IMR-90 (cell line): Measurements from ENCODE around the gene PPHLN1. TPM values are rescaled to one million over a fixed set of nuclear protein-coding genes. Genes with fewer than 3 reads are reported as not detected.

ENCODE experiments used
- ATAC-seq: fragments of 200-7000 bp; cut with Tn5 transposase; 2 replicates; pipeline ENCODE4 v1.9.1; 2020; ENCODE audit warnings: low read depth, mild to moderate bottlenecking, moderate library complexity
- BruUV-seq: library from RNA; stranded (reverse); fragments of 400-500 nt; replicated peaks from 2 replicates; lab custom pipeline; 2021; lab: Mats Ljungman, UMichigan
- CTCF ChIA-PET: fragments of 300-600 bp; formaldehyde crosslinking; extraction: SDS; loops from one replicate; lab custom pipeline; 2021; ENCODE audit warnings: antibody characterized with exemption; lab: Yijun Ruan, JAX
- POLR2A ChIA-PET: fragments of 300-600 bp; sonication (Branson Sonifier 250); formaldehyde crosslinking; loops from one replicate; lab custom pipeline; 2022; ENCODE audit warnings: antibody characterized with exemption; ENCODE audit not compliant: unreplicated experiment; lab: Charles Lee
- DNase-seq: peaks from one replicate; pipeline ENCODE4 v3.0.0; 2013
- H2AFZ ChIP-seq: replicated peaks from 2 replicates; pipeline ENCODE3; 2013; ENCODE audit warnings: low read length, mild to moderate bottlenecking; ENCODE audit not compliant: poor library complexity
- H2AK5ac ChIP-seq: 2 replicates; pipeline ENCODE4 v1.6.1; 2013; ENCODE audit warnings: low read depth, low read length, inconsistent platforms
- H2AK9ac ChIP-seq: replicated peaks from 2 replicates; pipeline ENCODE3; 2013; ENCODE audit warnings: mild to moderate bottlenecking, low read depth, low read length, moderate library complexity; ENCODE audit not compliant: poor library complexity
- H2BK120ac ChIP-seq: 2 replicates; pipeline ENCODE4 v1.6.1; 2013; ENCODE audit warnings: low read depth, low read length, inconsistent platforms
- H2BK15ac ChIP-seq: 3 replicates; pipeline ENCODE4 v1.6.1; 2013; ENCODE audit warnings: low read depth, low read length, inconsistent platforms
- H2BK20ac ChIP-seq: 2 replicates; pipeline ENCODE4 v1.6.1; 2013; ENCODE audit warnings: low read depth, mild to moderate bottlenecking, inconsistent platforms, low read length, moderate library complexity
- H2BK5ac ChIP-seq: 2 replicates; pipeline ENCODE4 v1.6.1; 2013; ENCODE audit warnings: mild to moderate bottlenecking, low read depth, low read length, inconsistent platforms; ENCODE audit not compliant: poor library complexity, severe bottlenecking
- H3K14ac ChIP-seq: replicated peaks from 2 replicates; pipeline ENCODE4 v1.6.1; 2013; ENCODE audit warnings: low read depth, low read length, inconsistent platforms
- H3K18ac ChIP-seq: 2 replicates; pipeline ENCODE4 v1.6.1; 2013; ENCODE audit warnings: low read depth, low read length, control low read depth
- H3K23ac ChIP-seq: 2 replicates; pipeline ENCODE4 v1.6.1; 2013; ENCODE audit warnings: low read depth, low read length, inconsistent platforms
- H3K27ac ChIP-seq: 2 replicates; pipeline ENCODE4 v1.5.1; 2013; ENCODE audit warnings: mild to moderate bottlenecking, control low read depth, low read length; ENCODE audit not compliant: insufficient read depth
- H3K27me3 ChIP-seq: 2 replicates; pipeline ENCODE4 v1.6.1; 2013; ENCODE audit warnings: low read length; ENCODE audit not compliant: control insufficient read depth, insufficient read depth
- H3K36me3 ChIP-seq: 2 replicates; pipeline ENCODE4 v1.6.1; 2013; ENCODE audit warnings: low read length, mixed read lengths; ENCODE audit not compliant: control insufficient read depth, insufficient read depth
- H3K4ac ChIP-seq: 2 replicates; pipeline ENCODE4 v1.6.1; 2013; ENCODE audit warnings: low read depth, low read length, inconsistent platforms
- H3K4me1 ChIP-seq: 2 replicates; pipeline ENCODE4 v1.6.1; 2013; ENCODE audit warnings: low read length, mixed read lengths; ENCODE audit not compliant: control insufficient read depth, insufficient read depth
- H3K4me2 ChIP-seq: 2 replicates; pipeline ENCODE4 v1.6.1; 2013; ENCODE audit warnings: low read depth, mild to moderate bottlenecking, control low read depth, low read length, moderate library complexity
- H3K4me3 ChIP-seq: 2 replicates; pipeline ENCODE4 v1.5.1; 2013; ENCODE audit warnings: low read depth, mild to moderate bottlenecking, control low read depth, low read length, moderate library complexity; ENCODE audit not compliant: insufficient read depth
- H3K56ac ChIP-seq: 2 replicates; pipeline ENCODE4 v1.6.1; 2013; ENCODE audit warnings: low read length, inconsistent platforms; ENCODE audit not compliant: insufficient read depth; ENCODE audit errors: extremely low read depth
- H3K79me1 ChIP-seq, 2 experiments: 2 replicates each; pipeline ENCODE4 v1.6.1; 2013; ENCODE audit warnings: low read length in 2 of 2, inconsistent platforms in 1 of 2, low read depth in 1 of 2
- H3K9ac ChIP-seq: 2 replicates; pipeline ENCODE4 v1.6.1; 2013; ENCODE audit warnings: low read depth, low read length, control low read depth
- H3K9me1 ChIP-seq: 2 replicates; pipeline ENCODE4 v1.6.1; 2013; ENCODE audit warnings: low read length, inconsistent platforms; ENCODE audit not compliant: insufficient read depth
- H3K9me3 ChIP-seq: 2 replicates; pipeline ENCODE4 v1.6.1; 2013; ENCODE audit warnings: low read length; ENCODE audit not compliant: control insufficient read depth, insufficient read depth
- H4K20me1 ChIP-seq: 2 replicates; pipeline ENCODE4 v1.6.1; 2013; ENCODE audit warnings: low read length, inconsistent platforms; ENCODE audit not compliant: insufficient read depth
- H4K5ac ChIP-seq: 2 replicates; pipeline ENCODE4 v1.6.1; 2013; ENCODE audit warnings: mild to moderate bottlenecking, low read depth, low read length, control low read depth
- H4K8ac ChIP-seq, 2 experiments: 2 replicates each; pipeline ENCODE4 v1.6.1; 2013; ENCODE audit warnings: low read depth in 2 of 2, low read length in 2 of 2, control low read depth in 1 of 2, inconsistent platforms in 1 of 2
- H4K91ac ChIP-seq: 2 replicates; pipeline ENCODE4 v1.6.1; 2013; ENCODE audit warnings: low read depth, low read length, inconsistent platforms; ENCODE audit not compliant: insufficient read depth
- CHD1 ChIP-seq: IDR thresholded peaks from 2 replicates; pipeline ENCODE4 v1.6.1; 2012; ENCODE audit warnings: low read depth, low read length, improper control_type of control experiment
- MAFK ChIP-seq: IDR thresholded peaks from 2 replicates; pipeline ENCODE4 v1.6.1; 2012; ENCODE audit warnings: low read depth, low read length, improper control_type of control experiment
- MAZ ChIP-seq: IDR thresholded peaks from 2 replicates; pipeline ENCODE4 v1.6.1; 2012; ENCODE audit warnings: low read depth, mild to moderate bottlenecking, low read length, improper control_type of control experiment, moderate library complexity, borderline replicate concordance
- MXI1 ChIP-seq: IDR thresholded peaks from 2 replicates; pipeline ENCODE4 v1.6.1; 2012; ENCODE audit warnings: low read depth, mild to moderate bottlenecking, low read length, moderate library complexity, borderline replicate concordance
- NFE2L2 ChIP-seq: fragments of 150-350 bp; IDR thresholded peaks from 2 replicates; pipeline ENCODE4 v1.6.1; 2016; ENCODE audit warnings: low read depth, mild to moderate bottlenecking, low read length
- RAD21 ChIP-seq: IDR thresholded peaks from 2 replicates; pipeline ENCODE4 v1.6.1; 2012; ENCODE audit warnings: low read length, improper control_type of control experiment
- RFX5 ChIP-seq: IDR thresholded peaks from 2 replicates; pipeline ENCODE4 v1.8.0; 2012; ENCODE audit warnings: low read depth, mild to moderate bottlenecking, low read length, moderate library complexity
- SMC3 ChIP-seq: fragments of 150-350 bp; IDR thresholded peaks from 2 replicates; pipeline ENCODE4 v1.6.1; 2016; ENCODE audit warnings: low read depth, mild to moderate bottlenecking, antibody characterized with exemption, low read length, moderate library complexity
- WGBS, 2 experiments: methylation state at CpG; one replicate each; pipeline versions ENCODE4 v1.1.5 to v1.1.7; 2013; ENCODE audit warnings: missing lambda C conversion rate in 2 of 2; ENCODE audit not compliant: insufficient read length in 1 of 2; ENCODE audit errors: extremely low coverage in 2 of 2; 5-methylcytosine and 5-hydroxymethylcytosine counted together
- dilution Hi-C: fragments of 300-500 bp; cut with HindIII; formaldehyde crosslinking; loops from one replicate; pipeline ENCODE4 v1.14.3; 2018; ENCODE audit warnings: low sequenced_read_pairs; ENCODE audit not compliant: unreplicated experiment
- in situ Hi-C: fragments of 300-500 bp; cut with MboI; formaldehyde crosslinking; loops from 3 replicates; pipeline ENCODE4 v1.14.3; 2019; ENCODE audit warnings: low sequenced_read_pairs, inconsistent platforms, mixed read lengths
- intact Hi-C: fragments of 100-400 bp; cut with micrococcal nuclease; formaldehyde crosslinking; loops from 2 replicates; pipeline ENCODE4 v1.10.0; 2022
- polyA plus RNA-seq, 3 experiments: library from polyadenylated mRNA; depleted of rRNA; stranded (reverse); fragments of >200 nt; gene quantifications; 2 replicates each; pipeline ENCODE4 v1.2.3, GENCODE V29; 2012; ENCODE audit warnings: low replicate concordance in 1 of 3
- total RNA-seq: library from RNA; depleted of rRNA; stranded (reverse); fragments of >200 nt; gene quantifications from 2 replicates; pipeline ENCODE4 v1.2.3, GENCODE V29; 2012
- TF ChIP-seq, protein P1 (sequence below): fragments of 150-350 bp; IDR thresholded peaks from 2 replicates; pipeline ENCODE4 v1.6.1; 2016; ENCODE audit warnings: low read depth, mild to moderate bottlenecking, low read length, moderate library complexity, borderline replicate concordance

PPHLN1 gene
- total and polyA plus RNA-seq, 2 of the 4 experiments (the other 2 are of a cell fraction), result 50.7 to 54.3 TPM

DNA sequence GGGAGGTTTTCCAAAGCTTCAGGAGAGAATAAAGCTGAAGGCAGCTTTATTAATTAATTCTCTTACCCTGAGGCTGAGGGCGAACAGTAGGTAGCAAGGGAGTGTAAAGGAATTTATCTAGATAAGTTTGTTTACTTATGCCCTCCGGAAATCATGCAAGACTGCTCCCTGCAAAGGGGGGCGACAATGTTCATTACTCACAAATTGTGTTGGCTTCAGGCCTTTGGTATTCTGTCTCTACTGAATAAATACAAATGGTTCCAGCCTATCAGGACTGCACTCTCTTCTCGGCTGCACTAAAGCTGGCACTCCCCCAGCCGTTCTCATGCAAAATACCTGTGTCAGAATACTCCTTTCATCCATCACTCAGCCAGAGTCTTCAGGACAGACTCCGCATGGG lies 120.8 kb downstream of the PPHLN1 start:
- Histone ChIP-seq H3K4me2 (no peak overlapping the region), H2BK5ac (no peak overlapping the region), H3K79me1 (no peaks in the 10 kb centered on the region; a peak in 1 of 4 replicates), H2AFZ (no peak overlapping the region), H4K5ac (no peak overlapping the region), H3K4me1 (no peaks in the 10 kb centered on the region; the same call in 1 of the 2 replicates), H2BK120ac (no peak overlapping the region), H3K4me3 (no peak overlapping the region), H2BK20ac (no peak overlapping the region), H3K36me3 (peaks cover 19% of the 10 kb centered on the region), H3K56ac (no peak overlapping the region), H3K9ac (no peak overlapping the region), H3K27me3 (no peaks in the 10 kb centered on the region), H3K27ac (no peak overlapping the region), H3K18ac (no peak overlapping the region), H2BK15ac (no peak overlapping the region), H3K14ac (no peak overlapping the region), H4K91ac (no peak overlapping the region), H4K8ac (no peak overlapping the region), H4K20me1 (no peaks in the 10 kb centered on the region), H2AK5ac (no peak overlapping the region), H3K9me3 (0 out of 2 replicates have a peak, but pooled peaks cover 2% of the 10 kb centered on the region), H2AK9ac (no peak overlapping the region), H3K4ac (no peak overlapping the region), H3K9me1 (no peaks in the 10 kb centered on the region), H3K23ac (no peak overlapping the region)
- intact Hi-C loops (no loop called here), dilution Hi-C loops (no loop called here), in situ Hi-C loops (no loop called here)
- DNase-seq, result no peak
- no peak for TF ChIP-seq MAFK
- TF ChIP-seq NFE2L2, result no peak
- no peak for TF ChIP-seq RFX5
- TF ChIP-seq SMC3, result no peak
- no peak for TF ChIP-seq MAZ
- TF ChIP-seq MXI1, result no peak
- TF ChIP-seq, protein P1, sequence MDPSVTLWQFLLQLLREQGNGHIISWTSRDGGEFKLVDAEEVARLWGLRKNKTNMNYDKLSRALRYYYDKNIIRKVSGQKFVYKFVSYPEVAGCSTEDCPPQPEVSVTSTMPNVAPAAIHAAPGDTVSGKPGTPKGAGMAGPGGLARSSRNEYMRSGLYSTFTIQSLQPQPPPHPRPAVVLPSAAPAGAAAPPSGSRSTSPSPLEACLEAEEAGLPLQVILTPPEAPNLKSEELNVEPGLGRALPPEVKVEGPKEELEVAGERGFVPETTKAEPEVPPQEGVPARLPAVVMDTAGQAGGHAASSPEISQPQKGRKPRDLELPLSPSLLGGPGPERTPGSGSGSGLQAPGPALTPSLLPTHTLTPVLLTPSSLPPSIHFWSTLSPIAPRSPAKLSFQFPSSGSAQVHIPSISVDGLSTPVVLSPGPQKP, result no peak
- no peak for TF ChIP-seq RAD21
- TF ChIP-seq CHD1, result no peak
- ATAC-seq, result peak; percentile 63
- BruUV-seq, result TSS peak; percentile 25
- 60% methylated on average over 1 of the region's 6 CpGs; no CpG with 5 or more reads in 1 of the 2 experiments for WGBS, 2 experiments
- CTCF ChIA-PET, result no interaction called here
- POLR2A ChIA-PET, result no interaction called here
